Measurements from ENCODE around the gene CCDC171. TPM values are rescaled to one million over a fixed set of nuclear protein-coding genes. Genes with fewer than 3 reads are reported as not detected.

CCDC171 gene
- total RNA-seq, 2 experiments from 2014 or later: 1.2 to 1.3 TPM

- CTCF ChIA-PET: no interaction called here
- H3K27me3 Mint-ChIP-seq: no peaks in the 10 kb centered on the region
Measured at GRCh38 chr9:15889555-15889954, 336.7 kb downstream of the CCDC171 start.

GRCh38 chr9:15901572-15901971 lies 348.7 kb downstream of the CCDC171 start:
- Mint-ChIP-seq H3K4me1 (no peaks in the 10 kb centered on the region), H3K27me3 (no peaks in the 10 kb centered on the region), H3K4me3 (no peak overlapping the region), H3K36me3 (ENCODE audit: low read depth) (no peaks in the 10 kb centered on the region), H3K9me3 (peaks cover 3% of the 10 kb centered on the region), H3K27ac (no peak overlapping the region)
- ChIA-PET POLR2A (no interaction called here), CTCF (interaction anchor here (0.6 kb wide), 1 partner anchor 235 kb away, joined by 3 read pairs; no protein-coding TSS in a partner anchor)
- DNase-seq: no peak

More at GRCh38 chr9:15889555-15889954, 336.7 kb downstream of the CCDC171 start:
- POLR2A ChIA-PET: no interaction called here
- Mint-ChIP-seq H3K27ac (no peak overlapping the region), H3K4me1 (no peaks in the 10 kb centered on the region), H3K9me3 (no peaks in the 10 kb centered on the region), H3K36me3 (ENCODE audit: low read depth) (no peaks in the 10 kb centered on the region), H3K4me3 (no peak overlapping the region)
- DNase-seq: no peak

GRCh38 chr9:15909297-15909696 lies 356.5 kb downstream of the CCDC171 start:
- H3K4me3 Mint-ChIP-seq: no peak overlapping the region
- ChIA-PET POLR2A (no interaction called here), CTCF (no interaction called here)
- no peak overlapping the region for H3K27ac Mint-ChIP-seq
- no peaks in the 10 kb centered on the region for H3K36me3 Mint-ChIP-seq (ENCODE audit: low read depth)
- no peaks in the 10 kb centered on the region for H3K4me1 Mint-ChIP-seq
- H3K27me3 Mint-ChIP-seq: no peaks in the 10 kb centered on the region
- H3K9me3 Mint-ChIP-seq: peaks cover 8% of the 10 kb centered on the region
- no peak for DNase-seq

DNA sequence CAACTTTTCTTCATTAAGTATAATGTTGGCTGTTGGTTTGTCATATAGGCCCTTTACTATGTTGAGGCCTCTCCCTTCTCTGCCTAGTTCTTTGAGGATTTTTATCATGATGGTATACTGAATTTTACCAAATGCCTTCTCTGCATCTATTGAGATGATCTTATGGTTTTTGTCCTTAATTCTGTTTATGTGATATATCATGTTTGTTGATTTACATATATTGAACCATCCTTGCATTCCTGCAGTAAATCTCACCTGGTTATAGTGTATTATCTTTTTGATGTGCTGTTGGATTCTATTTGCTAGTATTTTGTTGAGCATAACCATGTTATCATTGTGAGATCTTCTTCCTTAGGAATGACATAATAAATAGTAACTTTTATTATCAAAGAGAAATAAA lies 362.9 kb downstream of the CCDC171 start:
- H3K27me3 Mint-ChIP-seq: no peaks in the 10 kb centered on the region
- H3K27ac Mint-ChIP-seq: no peak overlapping the region
- no peaks in the 10 kb centered on the region for H3K36me3 Mint-ChIP-seq (ENCODE audit: low read depth)
- no peaks in the 10 kb centered on the region for H3K4me1 Mint-ChIP-seq
- POLR2A ChIA-PET: no interaction called here
- no peak overlapping the region for H3K4me3 Mint-ChIP-seq
- peaks cover 11% of the 10 kb centered on the region for H3K9me3 Mint-ChIP-seq
- CTCF ChIA-PET: no interaction called here
- DNase-seq: no peak

- Mint-ChIP-seq H3K27ac (no peak overlapping the region), H3K9me3 (no peaks in the 10 kb centered on the region), H3K4me3 (no peak overlapping the region), H3K4me1 (no peaks in the 10 kb centered on the region), H3K36me3 (ENCODE audit: low read depth) (no peaks in the 10 kb centered on the region), H3K27me3 (no peaks in the 10 kb centered on the region)
- DNase-seq: no peak
- CTCF ChIA-PET: no interaction called here
- POLR2A ChIA-PET: no interaction called here
Measured at GRCh38 chr9:15927161-15927560, 374.3 kb downstream of the CCDC171 start.

DNA sequence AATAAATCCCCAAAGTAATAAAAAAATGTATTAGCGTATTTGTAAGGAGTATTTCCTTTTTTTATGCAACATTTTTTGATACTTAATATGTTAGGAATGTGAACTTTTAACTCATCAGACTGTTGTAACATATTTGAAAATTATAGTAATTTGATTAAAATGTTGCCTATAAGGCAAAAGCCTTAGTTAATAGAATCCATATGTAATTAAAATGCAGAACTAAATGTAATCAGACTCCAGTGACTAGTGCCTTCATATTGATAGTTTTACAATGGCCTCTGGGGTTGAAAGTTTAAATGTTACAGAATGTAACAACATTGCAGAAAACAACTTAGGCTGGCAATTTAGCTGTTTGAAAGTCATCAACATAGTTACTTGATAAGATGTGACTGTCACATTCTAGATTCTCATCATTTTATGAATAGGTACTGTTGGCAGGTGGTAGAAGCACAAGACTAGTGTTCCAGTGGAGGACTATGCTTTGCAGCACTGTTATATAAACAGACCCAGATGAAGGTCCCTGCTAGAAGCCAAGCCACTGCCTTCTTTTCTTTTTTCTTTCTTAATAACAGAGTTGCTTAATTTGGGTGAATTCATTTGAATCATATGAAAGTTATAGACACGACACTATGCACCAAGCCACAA lies 382.9 kb downstream of the CCDC171 start:
- Mint-ChIP-seq H3K36me3 (ENCODE audit: low read depth) (no peaks in the 10 kb centered on the region), H3K4me3 (no peak overlapping the region), H3K4me1 (no peaks in the 10 kb centered on the region), H3K27me3 (no peaks in the 10 kb centered on the region), H3K27ac (no peak overlapping the region), H3K9me3 (no peaks in the 10 kb centered on the region)
- ChIA-PET CTCF (no interaction called here), POLR2A (no interaction called here)
- DNase-seq: no peak

- Mint-ChIP-seq H3K9me3 (no peaks in the 10 kb centered on the region), H3K4me3 (no peak overlapping the region), H3K27ac (no peak overlapping the region), H3K4me1 (no peaks in the 10 kb centered on the region), H3K36me3 (ENCODE audit: low read depth) (no peaks in the 10 kb centered on the region), H3K27me3 (no peaks in the 10 kb centered on the region)
- ChIA-PET POLR2A (no interaction called here), CTCF (no interaction called here)
- DNase-seq: no peak
Measured at GRCh38 chr9:15936306-15936921, 383.6 kb downstream of the CCDC171 start.

DNA sequence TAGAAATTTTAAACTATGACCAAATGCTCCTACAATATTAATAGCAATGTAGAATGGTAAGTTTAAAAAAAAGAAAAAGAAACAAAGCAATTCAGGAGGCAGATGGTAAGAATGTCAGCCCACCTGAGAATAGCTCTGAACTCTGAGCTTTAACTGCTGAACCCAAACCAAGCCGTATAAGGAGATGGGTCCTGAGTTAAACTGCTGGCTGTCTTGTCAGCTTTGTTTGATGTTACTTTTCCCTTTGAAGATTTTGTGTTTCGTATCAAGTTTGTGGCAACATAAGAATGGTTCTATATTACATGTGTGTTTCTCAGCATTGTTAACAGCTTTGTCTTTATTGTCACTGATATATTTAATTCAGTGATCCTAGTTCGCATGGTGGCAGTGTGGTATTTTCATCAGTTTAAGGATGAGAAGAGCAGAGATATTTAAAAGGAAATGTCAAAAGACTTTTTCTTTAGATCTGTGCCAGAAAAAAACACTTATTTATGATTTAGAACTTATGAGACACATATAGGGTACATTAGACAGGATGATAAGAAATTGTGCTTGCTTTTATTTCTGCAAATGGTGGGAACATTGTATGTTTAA lies 390.1 kb downstream of the CCDC171 start:
- H3K27me3 Mint-ChIP-seq: no peaks in the 10 kb centered on the region
- H3K36me3 Mint-ChIP-seq (ENCODE audit: low read depth): no peaks in the 10 kb centered on the region
- no peak overlapping the region for H3K4me3 Mint-ChIP-seq
- no peaks in the 10 kb centered on the region for H3K4me1 Mint-ChIP-seq
- peaks cover 4% of the 10 kb centered on the region for H3K9me3 Mint-ChIP-seq
- DNase-seq: no peak
- ChIA-PET CTCF (no interaction called here), POLR2A (no interaction called here)
- no peak overlapping the region for H3K27ac Mint-ChIP-seq

DNA sequence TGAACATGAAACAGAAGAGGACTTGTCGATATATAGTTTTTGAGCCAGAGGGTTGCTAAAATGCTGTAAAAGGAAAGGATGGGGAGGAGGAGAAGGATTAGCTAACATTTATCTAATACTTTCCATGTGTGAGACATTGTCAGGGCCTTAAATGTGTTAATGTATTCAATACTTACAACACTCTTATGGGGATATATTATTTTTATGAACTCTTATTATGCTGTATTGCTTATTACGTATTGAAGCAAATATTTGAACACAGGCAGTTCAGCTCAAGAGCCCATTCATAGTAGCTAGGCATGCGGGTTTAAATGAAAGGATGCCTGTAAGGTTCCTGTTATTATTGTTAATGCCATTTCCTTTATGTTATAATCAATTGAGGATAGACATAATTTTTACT lies 391.5 kb downstream of the CCDC171 start:
- Mint-ChIP-seq H3K4me3 (no peak overlapping the region), H3K27me3 (no peaks in the 10 kb centered on the region), H3K36me3 (ENCODE audit: low read depth) (no peaks in the 10 kb centered on the region), H3K4me1 (no peaks in the 10 kb centered on the region), H3K9me3 (peaks cover 4% of the 10 kb centered on the region), H3K27ac (no peak overlapping the region)
- POLR2A ChIA-PET: no interaction called here
- CTCF ChIA-PET: no interaction called here
- no peak for DNase-seq

- Mint-ChIP-seq H3K4me3 (no peak overlapping the region), H3K4me1 (no peaks in the 10 kb centered on the region), H3K36me3 (ENCODE audit: low read depth) (no peaks in the 10 kb centered on the region), H3K27me3 (no peaks in the 10 kb centered on the region), H3K27ac (no peak overlapping the region), H3K9me3 (peaks cover under 1% of the 10 kb centered on the region)
- no peak for DNase-seq
- POLR2A ChIA-PET: no interaction called here
- CTCF ChIA-PET: no interaction called here
Measured at GRCh38 chr9:15959663-15960062, 406.8 kb downstream of the CCDC171 start.

DNA sequence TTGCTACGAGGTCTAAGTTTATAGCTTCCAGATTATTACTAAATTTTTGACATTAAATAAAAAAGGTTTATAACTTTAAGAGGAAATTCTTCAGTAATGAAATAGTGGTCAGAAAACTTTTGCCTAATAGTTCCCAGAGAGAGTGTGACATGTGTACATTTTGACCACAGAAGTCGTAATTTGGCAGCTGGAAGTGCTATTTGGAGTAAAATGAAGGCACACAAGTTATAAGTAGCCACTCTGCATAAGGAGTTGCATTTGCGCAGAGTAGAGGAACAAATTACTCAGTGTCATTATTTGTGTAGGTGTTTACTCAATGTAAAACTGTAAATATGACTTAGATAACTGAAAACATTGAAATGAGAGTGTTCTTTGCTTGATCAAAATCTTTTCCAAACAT lies 408.4 kb downstream of the CCDC171 start:
- Mint-ChIP-seq H3K27me3 (no peaks in the 10 kb centered on the region), H3K4me1 (no peaks in the 10 kb centered on the region), H3K4me3 (no peak overlapping the region), H3K36me3 (ENCODE audit: low read depth) (no peaks in the 10 kb centered on the region), H3K27ac (no peak overlapping the region), H3K9me3 (no peaks in the 10 kb centered on the region)
- ChIA-PET POLR2A (no interaction called here), CTCF (no interaction called here)
- DNase-seq: no peak

- Mint-ChIP-seq H3K9me3 (no peaks in the 10 kb centered on the region), H3K27ac (no peak overlapping the region), H3K27me3 (no peaks in the 10 kb centered on the region), H3K36me3 (ENCODE audit: low read depth) (no peaks in the 10 kb centered on the region), H3K4me3 (no peak overlapping the region), H3K4me1 (no peaks in the 10 kb centered on the region)
- CTCF ChIA-PET: no interaction called here
- no peak for DNase-seq
- POLR2A ChIA-PET: no interaction called here
Measured at GRCh38 chr9:15965246-15965745, 412.5 kb downstream of the CCDC171 start.

GRCh38 chr9:15966471-15966870 lies 413.6 kb downstream of the CCDC171 start:
- ChIA-PET POLR2A (no interaction called here), CTCF (no interaction called here)
- Mint-ChIP-seq H3K27me3 (no peaks in the 10 kb centered on the region), H3K4me1 (no peaks in the 10 kb centered on the region), H3K9me3 (no peaks in the 10 kb centered on the region), H3K36me3 (ENCODE audit: low read depth) (no peaks in the 10 kb centered on the region), H3K4me3 (no peak overlapping the region), H3K27ac (no peak overlapping the region)
- DNase-seq: no peak

GRCh38 chr9:15967068-15967467 lies 414.2 kb downstream of the CCDC171 start:
- H3K4me1 Mint-ChIP-seq: no peaks in the 10 kb centered on the region
- ChIA-PET CTCF (no interaction called here), POLR2A (no interaction called here)
- H3K27me3 Mint-ChIP-seq: no peaks in the 10 kb centered on the region
- no peak overlapping the region for H3K27ac Mint-ChIP-seq
- no peak overlapping the region for H3K4me3 Mint-ChIP-seq
- no peak for DNase-seq
- no peaks in the 10 kb centered on the region for H3K36me3 Mint-ChIP-seq (ENCODE audit: low read depth)
- no peaks in the 10 kb centered on the region for H3K9me3 Mint-ChIP-seq

Measured in activated CD4-positive, alpha-beta T cell treated with anti-CD3 and anti-CD28 coated beads, Interleukin-2, amount 10 ng/mL, durations not matched to agents 7 days and 5 days (primary cell).